Measurements from ENCODE around the gene OFD1.
A peak's percentile ranks its signal among the peaks of the same experiment; 100 is the strongest.

Gene OFD1

GRCh38 chrX:13748486-13748885 is 13.9 kb downstream of the OFD1 start:
- H3K9ac ChIP-seq (ENCODE audit: low read length) = no peak overlapping the region
- H3K36me3 ChIP-seq (replicated peaks; ENCODE audit: low read depth, low read length) = peaks cover 40% of the 10 kb centered on the region
- H3K9me3 ChIP-seq (ENCODE audit: insufficient read depth, low read length) = no peaks in the 10 kb centered on the region
- H4K20me1 ChIP-seq (ENCODE audit: insufficient read depth, low read length) = no peaks in the 10 kb centered on the region
- no peak overlapping the region for H3K4me3 ChIP-seq (ENCODE audit: low read length)
- H3K4me2 ChIP-seq (ENCODE audit: low read length) = no peak overlapping the region
- no peaks in the 10 kb centered on the region for H3K27me3 ChIP-seq (ENCODE audit: low read depth, low read length)
- peaks cover 64% of the 10 kb centered on the region for H3K4me1 ChIP-seq (ENCODE audit: low read length)
- peaks cover 5% of the 10 kb centered on the region for H3K79me2 ChIP-seq (ENCODE audit: low read length)
- H2AFZ ChIP-seq (ENCODE audit: low read depth, low read length) = no peak overlapping the region
- H3K27ac ChIP-seq (ENCODE audit: low read length) = no peak overlapping the region
- TF ChIP-seq CTCF (IDR thresholded peaks at IDR 0.05; ENCODE audit: low read depth, low read length) (no peak), EZH2phosphoT487 (IDR thresholded peaks at IDR 0.05; ENCODE audit: low read depth) (no peak)

- H3K27ac ChIP-seq (ENCODE audit: low read length) = peak overlapping the region; percentile 93
These were observed 15.7 kb downstream of the OFD1 start for GRCh38 chrX:13750204-13750603.

GRCh38 chrX:13750812-13751211 is 16.3 kb downstream of the OFD1 start:
- Histone ChIP-seq H3K4me2 (ENCODE audit: low read length) (peak overlapping the region; percentile 38), H4K20me1 (ENCODE audit: insufficient read depth, low read length) (no peaks in the 10 kb centered on the region), H3K36me3 (replicated peaks; ENCODE audit: low read depth, low read length) (peaks cover 27% of the 10 kb centered on the region), H2AFZ (ENCODE audit: low read depth, low read length) (no peak overlapping the region), H3K79me2 (ENCODE audit: low read length) (no peaks in the 10 kb centered on the region), H3K9ac (ENCODE audit: low read length) (peak overlapping the region; percentile 40; the same call in 1 of the 2 replicates), H3K27ac (ENCODE audit: low read length) (peak overlapping the region; percentile 93), H3K4me3 (ENCODE audit: low read length) (no peak overlapping the region), H3K9me3 (ENCODE audit: insufficient read depth, low read length) (no peaks in the 10 kb centered on the region), H3K27me3 (ENCODE audit: low read depth, low read length) (no peaks in the 10 kb centered on the region), H3K4me1 (ENCODE audit: low read length) (peaks cover 65% of the 10 kb centered on the region)
- TF ChIP-seq EZH2phosphoT487 (IDR thresholded peaks at IDR 0.05; ENCODE audit: low read depth) = no peak
- no peak for TF ChIP-seq CTCF (IDR thresholded peaks at IDR 0.05; ENCODE audit: low read depth, low read length)

More at GRCh38 chrX:13750204-13750603, 15.7 kb downstream of the OFD1 start:
- Histone ChIP-seq H3K4me2 (ENCODE audit: low read length) (peak overlapping the region; percentile 38; the same call in 1 of the 2 replicates), H3K4me3 (ENCODE audit: low read length) (no peak overlapping the region), H3K9ac (ENCODE audit: low read length) (peak overlapping the region; percentile 12; the same call in 1 of the 2 replicates), H3K27me3 (ENCODE audit: low read depth, low read length) (no peaks in the 10 kb centered on the region), H2AFZ (ENCODE audit: low read depth, low read length) (no peak overlapping the region), H3K4me1 (ENCODE audit: low read length) (peaks cover 60% of the 10 kb centered on the region), H4K20me1 (ENCODE audit: insufficient read depth, low read length) (no peaks in the 10 kb centered on the region), H3K79me2 (ENCODE audit: low read length) (no peaks in the 10 kb centered on the region), H3K9me3 (ENCODE audit: insufficient read depth, low read length) (no peaks in the 10 kb centered on the region), H3K36me3 (replicated peaks; ENCODE audit: low read depth, low read length) (peaks cover 32% of the 10 kb centered on the region)
- peak; percentile 68 for TF ChIP-seq CTCF (IDR thresholded peaks at IDR 0.05; ENCODE audit: low read depth, low read length)
- no peak for TF ChIP-seq EZH2phosphoT487 (IDR thresholded peaks at IDR 0.05; ENCODE audit: low read depth)

GRCh38 chrX:13752141-13752540 is 17.6 kb downstream of the OFD1 start:
- Histone ChIP-seq H3K27me3 (ENCODE audit: low read depth, low read length) (no peaks in the 10 kb centered on the region), H3K36me3 (replicated peaks; ENCODE audit: low read depth, low read length) (peaks cover 22% of the 10 kb centered on the region), H3K4me2 (ENCODE audit: low read length) (peak overlapping the region; percentile 66), H3K4me1 (ENCODE audit: low read length) (peaks cover 64% of the 10 kb centered on the region), H3K4me3 (ENCODE audit: low read length) (peak overlapping the region; percentile 42; the same call in 1 of the 2 replicates), H2AFZ (ENCODE audit: low read depth, low read length) (no peak overlapping the region), H4K20me1 (ENCODE audit: insufficient read depth, low read length) (no peaks in the 10 kb centered on the region), H3K79me2 (ENCODE audit: low read length) (no peaks in the 10 kb centered on the region), H3K9ac (ENCODE audit: low read length) (peak overlapping the region; percentile 45; the same call in 1 of the 2 replicates), H3K27ac (ENCODE audit: low read length) (peak overlapping the region; percentile 93), H3K9me3 (ENCODE audit: insufficient read depth, low read length) (no peaks in the 10 kb centered on the region)
- TF ChIP-seq EZH2phosphoT487 (IDR thresholded peaks at IDR 0.05; ENCODE audit: low read depth) (no peak), CTCF (IDR thresholded peaks at IDR 0.05; ENCODE audit: low read depth, low read length) (no peak)
